Activated naive CD4-positive, alpha-beta T cell treated with anti-CD3 and anti-CD28 coated beads for 36 hours (primary cell): ENCODE results near the gene PSMA5. TPM values are rescaled to one million over a fixed set of nuclear protein-coding genes. Genes with fewer than 3 reads are reported as not detected.

ENCODE experiments used
- CTCF ChIA-PET: fragments of 350-600 bp; sonication (Branson Sonifier 250); formaldehyde crosslinking; loops from one replicate; lab custom pipeline; 2021; ENCODE audit warnings: antibody characterized with exemption; lab: Charles Lee
- DNase-seq: peaks from one replicate; pipeline ENCODE4 v3.0.0-alpha.2; 2020
- H3K27ac Mint-ChIP-seq: one replicate; pipeline ENCODE4 v1.8.0; 2021; ENCODE audit warnings: mild to moderate bottlenecking, mixed read lengths
- H3K27me3 Mint-ChIP-seq: one replicate; pipeline ENCODE4 v1.8.0; 2021; ENCODE audit warnings: low read depth, mixed read lengths
- H3K36me3 Mint-ChIP-seq: one replicate; pipeline ENCODE4 v1.8.0; 2021; ENCODE audit warnings: low read depth, mixed read lengths
- H3K4me1 Mint-ChIP-seq: one replicate; pipeline ENCODE4 v1.8.0; 2021; ENCODE audit warnings: low read depth, mixed read lengths
- H3K4me3 Mint-ChIP-seq: one replicate; pipeline ENCODE4 v1.8.0; 2021; ENCODE audit warnings: mild to moderate bottlenecking, moderate library complexity, mixed read lengths
- H3K9me3 Mint-ChIP-seq: one replicate; pipeline ENCODE4 v1.8.0; 2021; ENCODE audit warnings: mixed read lengths
- intact Hi-C: fragments of 100-400 bp; cut with micrococcal nuclease; formaldehyde crosslinking; loops from one replicate; pipeline ENCODE4 v1.15.1; 2023
- total RNA-seq, 2 experiments: library from RNA; stranded (reverse); gene quantifications; one replicate each; pipeline ENCODE4 v1.2.3, GENCODE V29; 2021

Gene PSMA5
- total RNA-seq, 2 experiments from 2014 or later: 181 to 202 TPM

DNA sequence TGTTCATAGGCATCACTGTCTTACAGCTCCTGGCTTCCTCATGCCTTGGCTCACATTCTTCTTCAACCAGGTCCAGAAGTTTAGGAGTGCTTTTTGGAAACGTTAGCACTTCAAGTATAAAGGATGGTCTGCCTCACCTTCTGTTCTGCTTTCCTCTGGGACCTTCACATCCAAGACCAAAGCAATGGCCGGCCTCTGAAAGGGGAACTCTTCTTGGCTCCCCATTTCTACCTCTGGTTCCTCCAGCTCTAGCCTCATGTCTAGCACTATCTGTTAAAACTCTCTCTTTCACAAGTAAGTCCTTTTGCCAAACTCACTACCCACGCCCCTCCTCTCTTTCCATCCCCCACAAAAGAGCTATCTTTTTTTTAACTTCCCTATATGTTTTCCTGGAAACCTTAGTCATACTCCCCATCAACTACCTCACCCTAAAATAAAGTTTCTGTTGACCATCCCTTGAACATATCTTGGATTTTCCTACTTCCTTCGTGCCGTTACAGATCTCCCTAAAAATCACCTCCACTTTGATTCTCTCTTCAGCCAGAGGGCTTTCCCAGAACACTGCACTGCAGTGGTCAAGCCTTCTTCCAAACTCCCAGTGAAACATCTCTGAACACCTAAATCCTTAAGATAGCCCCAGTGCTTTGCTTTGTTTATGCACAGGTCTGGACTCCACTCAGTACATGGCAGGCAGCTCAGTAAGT is 36.5 kb downstream of the PSMA5 start:
- Mint-ChIP-seq H3K36me3 (no peaks in the 10 kb centered on the region), H3K4me1 (peaks cover 4% of the 10 kb centered on the region), H3K27me3 (peaks cover 39% of the 10 kb centered on the region), H3K27ac (no peak overlapping the region), H3K4me3 (no peak overlapping the region), H3K9me3 (no peaks in the 10 kb centered on the region)
- CTCF ChIA-PET: interaction anchor here (1.1 to 2.3 kb wide), 2 partner anchors 10 to 142 kb away, joined by 3 to 12 read pairs; no protein-coding TSS in a partner anchor
- no peak for DNase-seq
- intact Hi-C loops: no loop called here

DNA sequence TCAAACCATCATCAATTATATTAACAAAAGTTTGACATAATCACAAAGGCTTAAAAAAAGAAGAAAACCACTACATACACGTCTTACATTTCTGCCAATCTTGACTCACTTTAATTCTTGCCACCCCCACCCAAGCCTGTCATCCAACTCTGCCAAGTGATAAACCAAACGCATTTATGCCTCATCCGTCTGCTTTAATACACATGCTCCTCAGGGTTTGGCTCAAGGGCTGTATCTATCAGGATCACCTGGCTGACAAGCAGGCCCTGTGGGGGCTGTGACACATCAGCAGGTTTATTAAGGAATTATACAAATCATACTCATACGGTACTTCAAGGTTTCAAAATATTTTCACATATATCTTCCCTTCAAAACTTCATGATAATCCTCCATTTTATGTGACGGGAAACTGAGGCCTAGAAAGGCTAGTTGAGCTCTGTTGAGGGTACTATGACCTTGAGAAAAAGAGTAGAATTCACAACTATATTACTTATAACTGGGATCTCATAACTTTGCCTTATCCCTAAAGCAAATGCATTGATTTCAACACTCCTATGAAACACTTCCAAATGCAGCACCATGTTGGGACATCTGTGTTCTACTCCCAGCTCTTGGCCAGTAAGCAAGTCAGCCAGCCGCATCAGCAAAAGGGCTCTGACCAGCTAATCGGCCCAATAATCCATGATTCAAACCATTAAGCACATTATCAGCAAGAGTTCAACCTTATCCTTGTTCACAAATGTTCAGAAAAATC is 37.2 kb downstream of the PSMA5 start:
- no peak overlapping the region for H3K4me3 Mint-ChIP-seq
- H3K9me3 Mint-ChIP-seq: no peaks in the 10 kb centered on the region
- peaks cover 33% of the 10 kb centered on the region for H3K27me3 Mint-ChIP-seq
- H3K27ac Mint-ChIP-seq: no peak overlapping the region
- H3K36me3 Mint-ChIP-seq: no peaks in the 10 kb centered on the region
- H3K4me1 Mint-ChIP-seq: peaks cover 4% of the 10 kb centered on the region
- no peak for DNase-seq
- intact Hi-C loops: no loop called here
- CTCF ChIA-PET: interaction anchor here (1.1 to 4.7 kb wide), 2 partner anchors 10 to 143 kb away, joined by 3 to 14 read pairs; no protein-coding TSS in a partner anchor

DNA sequence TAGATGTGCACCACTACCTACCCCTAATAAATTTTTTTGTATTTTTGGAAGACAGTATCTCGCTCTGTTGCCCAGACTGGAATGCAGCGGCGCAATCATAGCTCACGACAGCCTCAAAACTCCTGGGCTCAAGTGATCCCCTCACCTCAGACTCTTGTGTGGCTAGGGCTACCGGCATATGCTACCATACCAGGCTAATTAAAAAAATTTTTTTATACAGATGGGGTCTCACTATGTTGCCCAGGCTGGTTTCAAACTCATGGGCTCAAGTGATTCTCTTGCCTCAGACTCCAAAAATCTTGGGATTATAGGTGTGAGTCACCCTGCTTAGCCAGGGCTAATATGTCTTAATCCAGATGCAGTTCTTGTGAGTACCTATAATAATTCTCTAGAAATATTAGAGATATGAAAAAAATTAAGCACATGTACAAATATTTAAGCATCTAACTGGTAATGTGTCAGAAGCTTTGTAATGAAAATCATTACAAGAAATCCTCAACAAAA is 38.0 kb downstream of the PSMA5 start:
- Mint-ChIP-seq H3K36me3 (no peaks in the 10 kb centered on the region), H3K9me3 (no peaks in the 10 kb centered on the region), H3K27me3 (peaks cover 29% of the 10 kb centered on the region), H3K27ac (no peak overlapping the region), H3K4me1 (peaks cover 4% of the 10 kb centered on the region), H3K4me3 (no peak overlapping the region)
- intact Hi-C loops: no loop called here
- CTCF ChIA-PET: interaction anchor here (4.7 kb wide), 1 partner anchor 11 kb away, joined by 14 read pairs; no protein-coding TSS in a partner anchor
- DNase-seq: no peak

DNA sequence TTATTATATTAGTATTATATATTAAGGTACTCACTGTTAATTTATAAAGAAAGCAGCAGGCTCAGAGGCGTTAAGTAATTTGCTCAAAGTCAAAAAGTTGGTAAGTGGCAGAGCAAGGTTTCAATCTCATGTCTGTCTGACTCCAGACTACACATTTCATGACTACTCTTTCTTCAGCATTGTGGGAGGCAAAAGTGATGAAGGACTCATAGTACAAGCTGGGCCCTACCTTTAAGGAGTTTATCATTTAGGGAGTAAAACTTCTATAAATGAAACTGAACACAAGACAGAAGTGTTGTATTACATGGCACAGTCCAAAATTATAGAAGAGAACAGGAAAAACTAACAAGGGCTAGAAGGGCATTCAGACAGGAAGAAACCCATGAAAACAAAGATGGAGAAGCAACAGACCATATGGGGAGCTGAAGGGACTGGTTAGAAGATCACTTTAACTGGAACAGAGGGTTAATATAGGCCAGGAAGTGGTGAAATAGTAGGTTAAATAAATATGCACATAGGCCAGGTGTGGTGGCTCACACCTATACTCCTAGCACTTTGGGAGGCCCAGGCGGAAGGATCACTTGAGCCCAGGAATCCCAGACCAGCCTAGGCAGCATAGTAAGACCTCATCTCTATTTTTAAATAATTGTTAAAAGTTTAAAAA is 40.1 kb downstream of the PSMA5 start:
- CTCF ChIA-PET: interaction anchor here (1.5 to 4.7 kb wide), 2 partner anchors 10 to 13 kb away, joined by 4 to 14 read pairs; no protein-coding TSS in a partner anchor
- H3K36me3 Mint-ChIP-seq: no peaks in the 10 kb centered on the region
- DNase-seq: no peak
- H3K9me3 Mint-ChIP-seq: no peaks in the 10 kb centered on the region
- H3K4me1 Mint-ChIP-seq: no peaks in the 10 kb centered on the region
- H3K27ac Mint-ChIP-seq: no peak overlapping the region
- no peak overlapping the region for H3K4me3 Mint-ChIP-seq
- intact Hi-C loops: no loop called here
- H3K27me3 Mint-ChIP-seq: peaks cover 16% of the 10 kb centered on the region

DNA sequence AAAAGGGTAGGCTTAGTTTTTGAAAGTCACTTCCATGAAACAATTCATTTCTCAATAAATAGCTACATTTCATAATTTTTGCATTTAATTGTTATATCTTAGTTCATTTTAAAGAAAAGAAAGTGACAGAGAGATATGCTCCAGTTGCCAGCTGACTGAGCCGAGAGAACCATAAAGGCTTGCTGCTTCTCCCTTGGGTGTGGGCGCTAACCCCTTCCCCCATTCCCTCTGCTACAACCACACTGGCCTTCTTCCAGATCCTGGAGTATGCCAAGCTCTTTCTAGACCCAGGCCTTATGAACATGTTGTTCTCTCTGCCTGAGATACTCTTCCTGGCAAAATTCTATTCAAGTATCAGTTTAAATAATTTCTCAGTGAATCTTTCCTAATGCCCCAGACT is 40.8 kb downstream of the PSMA5 start:
- no peak overlapping the region for H3K27ac Mint-ChIP-seq
- H3K4me1 Mint-ChIP-seq: no peaks in the 10 kb centered on the region
- H3K9me3 Mint-ChIP-seq: no peaks in the 10 kb centered on the region
- H3K36me3 Mint-ChIP-seq: no peaks in the 10 kb centered on the region
- CTCF ChIA-PET: interaction anchor here (0.8 to 4.7 kb wide), 2 partner anchors 14 to 29 kb away, joined by 3 to 14 read pairs; no protein-coding TSS in a partner anchor
- H3K4me3 Mint-ChIP-seq: no peak overlapping the region
- peaks cover 16% of the 10 kb centered on the region for H3K27me3 Mint-ChIP-seq
- DNase-seq: no peak
- intact Hi-C loops: no loop called here

DNA sequence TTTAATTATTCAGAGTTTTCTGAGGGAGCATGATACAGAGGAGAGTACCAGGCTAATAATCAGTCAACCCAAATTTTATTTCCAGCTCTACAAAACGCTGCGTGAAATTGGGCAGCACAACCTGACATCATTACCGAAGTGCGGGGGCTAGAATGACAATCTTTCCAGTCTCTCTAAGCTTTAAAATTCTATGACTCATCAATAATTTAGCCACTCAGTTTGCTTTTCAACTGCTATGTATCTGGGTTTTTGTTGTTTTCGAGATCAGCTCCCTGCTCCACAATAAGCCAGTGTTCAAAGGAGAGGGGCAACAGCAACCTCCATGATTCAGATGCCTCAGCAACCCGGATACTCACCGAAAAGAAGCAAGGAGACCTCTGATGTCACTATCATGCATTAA is 42.4 kb downstream of the PSMA5 start:
- H3K27me3 Mint-ChIP-seq: peaks cover 6% of the 10 kb centered on the region
- no peak overlapping the region for H3K4me3 Mint-ChIP-seq
- no peaks in the 10 kb centered on the region for H3K36me3 Mint-ChIP-seq
- CTCF ChIA-PET: no interaction called here
- no peaks in the 10 kb centered on the region for H3K4me1 Mint-ChIP-seq
- DNase-seq: no peak
- H3K27ac Mint-ChIP-seq: no peak overlapping the region
- no peaks in the 10 kb centered on the region for H3K9me3 Mint-ChIP-seq
- intact Hi-C loops: no loop called here

DNA sequence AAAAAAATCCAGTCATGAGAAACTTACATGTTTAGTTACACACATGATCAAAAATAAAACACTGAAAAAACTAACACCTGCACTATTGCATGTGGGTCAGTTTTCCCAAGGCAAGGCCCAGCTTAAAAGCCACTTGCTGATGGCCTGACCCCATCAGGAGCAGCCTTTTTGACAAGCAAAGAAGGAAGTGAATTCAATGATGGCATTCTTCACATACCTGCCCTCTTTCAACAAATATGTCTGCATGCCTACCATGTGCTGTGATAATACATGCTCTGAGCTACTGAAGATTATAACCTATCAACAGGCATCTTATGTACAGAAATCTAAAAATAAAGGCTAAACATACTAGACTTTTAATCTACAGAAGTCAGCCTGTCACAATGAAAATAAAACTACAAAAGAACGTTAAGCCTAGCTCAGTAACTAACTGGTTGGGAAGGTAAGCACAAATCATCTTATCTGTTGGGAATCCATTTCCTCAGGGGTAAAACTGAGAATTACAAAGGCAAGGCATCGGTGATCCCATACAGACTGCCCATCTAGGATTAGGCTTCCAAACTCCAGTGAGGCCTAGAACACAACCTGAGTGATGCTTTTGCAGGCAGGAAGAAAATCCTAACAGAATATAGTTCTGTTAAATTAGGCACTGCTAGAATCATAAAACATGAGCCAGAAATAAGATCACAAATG is 43.0 kb downstream of the PSMA5 start:
- H3K4me1 Mint-ChIP-seq: no peaks in the 10 kb centered on the region
- no peaks in the 10 kb centered on the region for H3K9me3 Mint-ChIP-seq
- peaks cover 2% of the 10 kb centered on the region for H3K27me3 Mint-ChIP-seq
- H3K27ac Mint-ChIP-seq: no peak overlapping the region
- no peak overlapping the region for H3K4me3 Mint-ChIP-seq
- H3K36me3 Mint-ChIP-seq: no peaks in the 10 kb centered on the region
- intact Hi-C loops: no loop called here
- CTCF ChIA-PET: no interaction called here
- no peak for DNase-seq

DNA sequence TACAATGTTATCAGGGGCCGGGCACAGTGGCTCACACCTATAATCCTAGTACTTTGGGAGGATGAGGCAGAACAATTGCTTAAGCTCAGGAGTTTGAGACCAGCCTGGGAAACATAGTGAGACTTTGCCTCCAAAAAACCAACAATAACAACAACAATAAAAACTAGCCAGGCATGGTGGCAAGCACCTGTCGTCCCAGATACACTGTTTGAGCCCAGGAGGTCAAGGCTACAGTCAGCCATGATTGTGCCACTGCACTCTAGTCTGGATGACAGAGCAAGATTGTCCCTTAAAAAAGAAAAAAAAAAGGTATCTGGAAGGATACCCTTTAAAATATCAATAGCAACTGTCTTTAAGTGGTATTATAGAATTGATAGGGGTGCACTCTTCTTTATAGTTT is 44.7 kb downstream of the PSMA5 start:
- no peak for DNase-seq

DNA sequence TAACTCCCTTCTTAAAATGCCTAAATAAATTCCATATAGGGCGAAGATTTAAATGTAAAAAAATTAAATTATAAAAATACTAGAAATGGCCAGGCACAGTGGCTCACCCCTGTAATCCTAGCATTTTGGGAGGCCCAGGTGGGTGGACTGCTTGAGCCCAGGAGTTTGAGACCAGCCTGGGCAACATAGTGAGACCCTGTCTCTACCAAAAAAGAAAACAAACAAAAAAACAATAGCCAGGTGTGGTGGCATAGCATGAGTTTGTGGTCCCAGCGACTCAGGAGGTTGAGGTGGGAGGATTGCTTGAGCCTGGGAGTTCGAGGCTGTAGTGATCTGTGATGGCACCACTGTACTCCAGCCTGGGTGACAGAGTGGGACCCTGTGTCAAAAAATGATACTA is 46.3 kb downstream of the PSMA5 start:
- DNase-seq: no peak
- CTCF ChIA-PET: interaction anchor here (0.5 kb wide), 1 partner anchor 177 kb away, joined by 3 read pairs; no protein-coding TSS in a partner anchor
- H3K36me3 Mint-ChIP-seq: no peaks in the 10 kb centered on the region
- peaks cover 5% of the 10 kb centered on the region for H3K4me1 Mint-ChIP-seq
- intact Hi-C loops: no loop called here
- H3K9me3 Mint-ChIP-seq: no peaks in the 10 kb centered on the region
- no peak overlapping the region for H3K27ac Mint-ChIP-seq
- no peak overlapping the region for H3K4me3 Mint-ChIP-seq
- no peaks in the 10 kb centered on the region for H3K27me3 Mint-ChIP-seq

More for the DNA sequence above, 44.7 kb downstream of the PSMA5 start:
- Mint-ChIP-seq H3K9me3 (no peaks in the 10 kb centered on the region), H3K4me1 (no peaks in the 10 kb centered on the region), H3K27ac (no peak overlapping the region), H3K36me3 (no peaks in the 10 kb centered on the region), H3K27me3 (no peaks in the 10 kb centered on the region), H3K4me3 (no peak overlapping the region)
- CTCF ChIA-PET: interaction anchor here (0.7 kb wide), 1 partner anchor 144 kb away, joined by 9 read pairs; no protein-coding TSS in a partner anchor
- intact Hi-C loops: no loop called here

DNA sequence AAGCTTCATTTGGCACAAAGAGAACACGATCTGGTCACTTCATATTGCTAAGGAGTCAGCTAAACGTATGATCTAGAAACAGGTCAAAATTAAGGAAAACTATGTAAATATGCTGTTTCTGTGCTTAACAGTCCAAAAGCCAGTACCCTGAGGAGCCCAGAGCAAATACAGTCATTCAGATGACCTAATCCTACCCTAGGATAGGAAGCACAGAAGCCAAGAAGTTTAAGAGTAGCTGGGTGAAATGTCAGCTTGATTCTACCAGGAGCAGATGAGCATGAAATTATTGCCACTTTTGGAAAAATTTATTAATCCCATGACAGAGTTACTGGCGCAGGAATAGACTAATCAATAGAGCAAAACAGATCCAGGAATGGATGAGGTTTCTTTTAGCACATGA is 46.8 kb downstream of the PSMA5 start:
- Mint-ChIP-seq H3K9me3 (no peaks in the 10 kb centered on the region), H3K4me1 (peaks cover 5% of the 10 kb centered on the region), H3K36me3 (no peaks in the 10 kb centered on the region), H3K27ac (no peak overlapping the region), H3K27me3 (no peaks in the 10 kb centered on the region), H3K4me3 (no peak overlapping the region)
- DNase-seq: no peak
- intact Hi-C loops: no loop called here
- CTCF ChIA-PET: interaction anchor here (0.5 to 0.7 kb wide), 3 partner anchors 156 to 912 kb away, joined by 3 to 4 read pairs (median 4); no protein-coding TSS in a partner anchor

DNA sequence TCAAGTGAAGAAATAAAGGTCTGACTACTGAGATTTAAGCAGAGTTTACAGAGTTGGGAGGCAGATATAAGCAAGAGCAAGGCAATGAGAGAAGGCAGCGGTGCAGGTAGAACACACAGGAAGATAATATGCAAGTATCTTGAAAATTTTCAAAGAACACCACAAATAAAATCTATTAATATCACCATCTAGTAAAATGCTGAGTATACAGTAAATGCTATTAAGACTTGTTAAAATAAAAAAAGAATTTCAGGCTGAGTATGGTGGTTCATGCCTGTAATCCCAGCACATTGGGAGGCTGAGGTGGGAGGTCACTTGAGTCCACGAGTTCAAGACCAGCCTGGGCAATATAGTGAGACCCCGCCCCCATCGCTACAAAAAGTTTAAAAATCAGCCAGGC is 48.5 kb downstream of the PSMA5 start:
- Mint-ChIP-seq H3K27me3 (peaks cover 3% of the 10 kb centered on the region), H3K4me1 (peaks cover 5% of the 10 kb centered on the region)
- intact Hi-C loops: no loop called here

More for the DNA sequence above, 48.5 kb downstream of the PSMA5 start:
- Mint-ChIP-seq H3K27ac (no peak overlapping the region), H3K9me3 (no peaks in the 10 kb centered on the region), H3K36me3 (no peaks in the 10 kb centered on the region), H3K4me3 (no peak overlapping the region)
- CTCF ChIA-PET: interaction anchor here (0.7 to 1.1 kb wide), 2 partner anchors 19 to 81 kb away, joined by 3 read pairs; no protein-coding TSS in a partner anchor
- no peak for DNase-seq
